Nephron progenitor cell (in vitro differentiated cells): ENCODE results near the gene SS18L1.

Experiments used
- DNase-seq: peaks from one replicate; pipeline ENCODE4 v3.0.0; 2021
- H3K27ac Mint-ChIP-seq: 2 replicates; pipeline ENCODE4 v1.8.0; 2021; ENCODE audit warnings: mild to moderate bottlenecking, moderate library complexity, mixed read lengths
- H3K27me3 Mint-ChIP-seq: 2 replicates; pipeline ENCODE4 v1.8.0; 2021; ENCODE audit warnings: mild to moderate bottlenecking, low read depth, mixed read lengths; ENCODE audit not compliant: poor library complexity
- H3K36me3 Mint-ChIP-seq: 2 replicates; pipeline ENCODE4 v1.8.0; 2021; ENCODE audit warnings: low read depth, mixed read lengths
- H3K4me1 Mint-ChIP-seq: 2 replicates; pipeline ENCODE4 v1.8.0; 2021; ENCODE audit warnings: mixed read lengths
- H3K4me3 Mint-ChIP-seq: 2 replicates; pipeline ENCODE4 v1.8.0; 2021; ENCODE audit warnings: mild to moderate bottlenecking, moderate library complexity, mixed read lengths
- H3K9me3 Mint-ChIP-seq: 2 replicates; pipeline ENCODE4 v1.8.0; 2021; ENCODE audit warnings: mild to moderate bottlenecking, moderate library complexity, mixed read lengths
- TF ChIP-seq, protein P1 (sequence below): fragments of 200-600 bp; sonication (generic); IDR thresholded peaks from 2 replicates; pipeline ENCODE4 v1.5.0; 2021; ENCODE audit warnings: antibody characterized with exemption

Gene SS18L1

DNA sequence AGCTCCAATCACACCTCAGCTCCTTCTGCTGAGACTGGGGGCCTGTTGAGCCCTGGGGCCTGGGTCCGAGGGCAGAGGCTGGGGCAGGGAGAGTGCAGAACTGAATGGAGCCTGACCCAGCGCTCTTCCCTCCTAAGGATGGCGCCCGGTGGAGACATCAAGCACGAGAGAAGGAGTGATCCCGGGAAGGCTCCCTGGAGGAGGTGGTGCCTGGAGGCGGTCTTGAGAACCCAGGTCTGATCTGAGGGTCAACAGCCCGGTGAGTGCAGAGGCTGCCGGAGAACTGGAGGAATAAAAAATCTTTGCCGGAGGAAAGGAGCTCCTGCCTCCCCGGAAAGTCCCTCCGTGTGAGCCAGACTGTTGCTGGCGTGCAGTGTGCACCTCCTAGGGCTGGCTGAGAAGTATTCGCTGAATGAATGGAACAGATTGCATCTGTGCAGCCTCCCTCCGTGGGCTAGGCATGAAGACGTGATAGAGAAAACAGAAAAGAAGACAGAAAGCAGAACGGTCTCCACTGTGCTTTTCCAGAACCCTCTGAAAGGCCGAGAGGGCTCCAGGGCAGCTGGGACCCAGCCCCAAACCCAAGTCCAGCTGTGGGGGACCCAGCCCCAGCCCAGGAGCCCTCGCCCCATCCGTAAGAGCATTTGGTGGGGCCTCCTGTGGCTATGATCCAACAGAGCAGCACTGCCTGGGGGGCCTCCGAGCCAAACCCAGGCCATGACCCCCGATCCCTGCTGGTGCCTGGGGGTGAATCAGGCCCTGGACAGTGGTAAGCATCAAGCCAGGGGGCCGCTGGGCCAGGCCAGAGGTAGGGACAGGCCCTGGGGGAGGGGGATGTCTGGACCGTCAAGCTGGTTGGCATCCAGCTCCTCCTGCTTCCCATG lies 83.4 kb downstream of the SS18L1 start:
- DNase-seq: no peak
- Mint-ChIP-seq H3K36me3 (no peaks in the 10 kb centered on the region), H3K9me3 (no peaks in the 10 kb centered on the region), H3K4me3 (no peak overlapping the region), H3K27me3 (peaks cover 52% of the 10 kb centered on the region), H3K27ac (no peak overlapping the region), H3K4me1 (no peaks in the 10 kb centered on the region)
- TF ChIP-seq, protein P1, sequence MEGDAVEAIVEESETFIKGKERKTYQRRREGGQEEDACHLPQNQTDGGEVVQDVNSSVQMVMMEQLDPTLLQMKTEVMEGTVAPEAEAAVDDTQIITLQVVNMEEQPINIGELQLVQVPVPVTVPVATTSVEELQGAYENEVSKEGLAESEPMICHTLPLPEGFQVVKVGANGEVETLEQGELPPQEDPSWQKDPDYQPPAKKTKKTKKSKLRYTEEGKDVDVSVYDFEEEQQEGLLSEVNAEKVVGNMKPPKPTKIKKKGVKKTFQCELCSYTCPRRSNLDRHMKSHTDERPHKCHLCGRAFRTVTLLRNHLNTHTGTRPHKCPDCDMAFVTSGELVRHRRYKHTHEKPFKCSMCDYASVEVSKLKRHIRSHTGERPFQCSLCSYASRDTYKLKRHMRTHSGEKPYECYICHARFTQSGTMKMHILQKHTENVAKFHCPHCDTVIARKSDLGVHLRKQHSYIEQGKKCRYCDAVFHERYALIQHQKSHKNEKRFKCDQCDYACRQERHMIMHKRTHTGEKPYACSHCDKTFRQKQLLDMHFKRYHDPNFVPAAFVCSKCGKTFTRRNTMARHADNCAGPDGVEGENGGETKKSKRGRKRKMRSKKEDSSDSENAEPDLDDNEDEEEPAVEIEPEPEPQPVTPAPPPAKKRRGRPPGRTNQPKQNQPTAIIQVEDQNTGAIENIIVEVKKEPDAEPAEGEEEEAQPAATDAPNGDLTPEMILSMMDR: no peak

DNA sequence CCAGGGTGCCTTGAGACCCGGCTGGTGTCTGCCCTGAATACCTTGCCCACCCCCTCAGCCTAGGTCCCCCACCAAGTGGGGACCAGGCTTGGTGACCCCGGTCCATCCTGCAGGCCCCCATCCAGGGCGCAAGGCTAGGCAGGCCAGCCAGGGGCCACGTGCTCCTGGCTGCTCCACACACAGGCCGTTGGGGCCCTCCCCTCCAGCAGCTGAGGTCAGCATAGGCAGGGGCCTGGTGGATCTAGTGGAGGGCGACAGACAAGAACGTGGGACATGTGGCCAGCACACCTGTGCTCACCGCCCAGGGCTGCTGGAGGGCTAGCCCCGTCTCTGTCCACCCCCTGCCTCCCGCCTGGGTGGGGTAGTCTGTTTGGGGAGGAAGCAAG lies 84.0 kb downstream of the SS18L1 start:
- Mint-ChIP-seq H3K4me3 (no peak overlapping the region), H3K4me1 (no peaks in the 10 kb centered on the region), H3K27me3 (peaks cover 46% of the 10 kb centered on the region), H3K9me3 (no peaks in the 10 kb centered on the region), H3K36me3 (no peaks in the 10 kb centered on the region), H3K27ac (no peak overlapping the region)
- no peak for DNase-seq
- TF ChIP-seq, protein P1: no peak

DNA sequence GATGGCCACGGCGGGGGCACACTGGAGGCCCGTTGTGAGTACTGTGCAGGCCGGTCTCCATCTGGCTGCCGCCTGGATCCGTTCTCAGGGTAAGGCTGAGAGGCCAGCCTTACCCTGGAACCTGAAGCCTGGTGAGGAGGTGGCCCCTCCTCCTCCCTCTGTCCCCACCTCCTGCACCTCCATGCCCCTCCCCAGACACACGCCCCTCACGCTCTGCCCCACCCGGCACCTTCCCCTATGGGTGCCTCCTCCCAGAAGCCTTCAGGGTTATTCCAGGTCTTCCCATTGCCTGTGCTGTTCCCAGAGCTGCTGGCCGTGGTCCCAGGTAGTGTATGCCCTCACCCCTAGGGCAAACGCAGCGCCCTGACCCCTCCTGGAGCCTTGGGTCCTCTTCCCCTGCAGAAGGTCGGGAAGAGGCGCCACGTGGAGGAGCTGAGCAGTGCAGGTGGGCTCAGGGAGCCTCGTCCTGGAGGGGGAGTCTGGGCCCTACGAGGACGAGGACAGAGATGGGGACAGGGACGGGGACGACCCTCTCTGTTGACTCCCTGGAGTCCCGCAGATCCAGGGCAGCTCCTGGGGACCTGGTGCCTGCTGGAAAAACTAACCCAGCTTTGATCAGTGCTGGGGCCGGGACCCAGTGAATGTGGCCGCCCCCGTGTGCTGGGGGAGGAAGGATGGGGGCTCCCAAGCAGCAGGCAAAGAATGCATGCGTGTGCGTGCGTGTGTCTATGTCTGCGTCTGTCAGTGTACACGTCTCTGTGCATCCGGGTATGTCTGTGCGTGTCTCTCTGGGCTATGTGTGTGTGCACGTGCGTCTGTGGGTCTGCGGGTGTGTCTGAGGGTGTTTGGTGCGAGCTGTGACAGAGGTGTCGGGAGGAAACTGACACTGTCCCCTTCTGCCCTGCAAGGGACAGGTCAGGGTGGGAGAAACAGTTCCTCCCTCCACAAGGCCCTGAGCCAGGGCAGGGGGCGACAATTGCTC lies 84.7 kb downstream of the SS18L1 start:
- no peaks in the 10 kb centered on the region for H3K4me1 Mint-ChIP-seq
- TF ChIP-seq, protein P1: no peak
- H3K36me3 Mint-ChIP-seq: no peaks in the 10 kb centered on the region
- H3K27ac Mint-ChIP-seq: no peak overlapping the region
- DNase-seq: no peak
- H3K4me3 Mint-ChIP-seq: no peak overlapping the region
- H3K9me3 Mint-ChIP-seq: no peaks in the 10 kb centered on the region
- peaks cover 39% of the 10 kb centered on the region for H3K27me3 Mint-ChIP-seq

DNA sequence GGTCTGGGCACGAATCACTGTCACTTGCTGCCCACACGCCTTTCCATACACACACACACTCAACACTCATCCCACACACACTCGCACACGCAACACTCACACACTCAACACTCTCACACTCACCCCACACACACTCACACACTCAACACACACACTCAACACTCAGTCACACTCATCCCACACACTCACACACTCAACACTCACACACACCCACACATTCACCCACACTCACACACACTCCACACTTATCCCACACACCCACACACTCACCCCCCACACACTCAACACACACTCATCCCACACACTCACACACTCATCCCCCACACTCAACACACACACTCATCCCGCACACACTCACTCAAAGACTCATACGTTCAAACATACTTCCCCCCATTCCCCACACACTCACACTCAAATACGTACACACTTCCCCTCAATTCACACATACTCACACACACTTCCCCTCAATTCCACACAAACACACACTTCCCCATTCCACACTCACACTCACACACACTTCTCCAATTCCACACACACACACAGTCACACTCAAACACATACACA lies 85.5 kb downstream of the SS18L1 start:
- H3K9me3 Mint-ChIP-seq: no peaks in the 10 kb centered on the region
- DNase-seq: no peak
- no peaks in the 10 kb centered on the region for H3K4me1 Mint-ChIP-seq
- H3K27me3 Mint-ChIP-seq: peaks cover 31% of the 10 kb centered on the region
- TF ChIP-seq, protein P1: no peak
- no peak overlapping the region for H3K27ac Mint-ChIP-seq
- no peaks in the 10 kb centered on the region for H3K36me3 Mint-ChIP-seq
- no peak overlapping the region for H3K4me3 Mint-ChIP-seq

DNA sequence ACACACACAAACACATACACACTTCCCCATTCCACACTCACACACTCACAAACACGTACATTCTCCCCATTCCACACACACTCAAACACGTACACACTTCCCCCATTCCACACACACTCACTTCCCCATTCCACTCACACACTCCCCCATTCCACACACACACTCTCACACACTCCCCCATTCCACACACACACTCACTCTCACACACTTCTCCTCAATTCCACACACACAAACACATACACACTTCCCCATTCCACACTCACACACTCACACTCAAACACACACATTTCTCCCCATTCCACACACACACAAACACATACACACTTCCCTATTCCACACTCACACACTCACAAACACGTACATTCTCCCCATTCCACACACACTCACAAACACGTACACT lies 86.1 kb downstream of the SS18L1 start:
- TF ChIP-seq, protein P1: no peak
- H3K27ac Mint-ChIP-seq: no peak overlapping the region

More for the DNA sequence above, 86.1 kb downstream of the SS18L1 start:
- Mint-ChIP-seq H3K4me1 (peaks cover 2% of the 10 kb centered on the region), H3K36me3 (no peaks in the 10 kb centered on the region), H3K9me3 (no peaks in the 10 kb centered on the region), H3K27me3 (peaks cover 25% of the 10 kb centered on the region), H3K4me3 (no peak overlapping the region)
- DNase-seq: no peak
